ENCODE data around the gene IL1A.

Gene IL1A

GRCh38 chr2:112762276-112762675 lies 22.0 kb downstream of the IL1A start:
- no peak for DNase-seq (ENCODE audit: low read depth in 3 of 3)

GRCh38 chr2:112760149-112760548 lies 24.1 kb downstream of the IL1A start:
- DNase-seq (ENCODE audit: low read depth in 3 of 3), result no peak

- no peak for DNase-seq (ENCODE audit: low read depth in 3 of 3)
Observed at GRCh38 chr2:112758711-112759110, 25.6 kb downstream of the IL1A start.

GRCh38 chr2:112757265-112757664 lies 27.0 kb downstream of the IL1A start:
- no peak for DNase-seq (ENCODE audit: low read depth in 3 of 3)

- DNase-seq (ENCODE audit: low read depth in 3 of 3), result no peak
Observed at GRCh38 chr2:112756207-112756606, 28.1 kb downstream of the IL1A start.

- no peak for DNase-seq (ENCODE audit: low read depth in 3 of 3)
Observed at GRCh38 chr2:112755444-112755843, 28.8 kb downstream of the IL1A start.

GRCh38 chr2:112754564-112754963 lies 29.7 kb downstream of the IL1A start:
- DNase-seq (ENCODE audit: low read depth in 3 of 3), result no peak

- no peak for DNase-seq (ENCODE audit: low read depth in 3 of 3)
Observed at GRCh38 chr2:112752667-112753066, 31.6 kb downstream of the IL1A start.

GRCh38 chr2:112751451-112752197 lies 32.7 kb downstream of the IL1A start:
- DNase-seq (ENCODE audit: low read depth in 3 of 3), result no peak

GRCh38 chr2:112750560-112750843 lies 33.8 kb downstream of the IL1A start:
- no peak for DNase-seq (ENCODE audit: low read depth in 3 of 3)

GRCh38 chr2:112749755-112750559 lies 34.3 kb downstream of the IL1A start:
- DNase-seq (ENCODE audit: low read depth in 3 of 3), result peak; percentile 57 to 84 (median 68)

- no peak for DNase-seq (ENCODE audit: low read depth in 3 of 3)
Observed at GRCh38 chr2:112740527-112740926, 43.8 kb downstream of the IL1A start.

GRCh38 chr2:112737542-112738232 lies 46.6 kb downstream of the IL1A start:
- no peak for DNase-seq (ENCODE audit: low read depth in 3 of 3)

GRCh38 chr2:112733871-112734270 lies 50.4 kb downstream of the IL1A start:
- no peak for DNase-seq (ENCODE audit: low read depth in 3 of 3)

GRCh38 chr2:112733456-112733855 lies 50.8 kb downstream of the IL1A start:
- no peak for DNase-seq (ENCODE audit: low read depth in 3 of 3)

GRCh38 chr2:112731479-112731878 lies 52.8 kb downstream of the IL1A start:
- no peak for DNase-seq (ENCODE audit: low read depth in 3 of 3)

- no peak for DNase-seq (ENCODE audit: low read depth in 3 of 3)
Observed at GRCh38 chr2:112730791-112731190, 53.5 kb downstream of the IL1A start.

GRCh38 chr2:112730216-112730615 lies 54.1 kb downstream of the IL1A start:
- no peak for DNase-seq (ENCODE audit: low read depth in 3 of 3)

GRCh38 chr2:112728378-112729175 lies 55.7 kb downstream of the IL1A start:
- no peak for DNase-seq (ENCODE audit: low read depth in 3 of 3)

GRCh38 chr2:112728029-112728362 lies 56.3 kb downstream of the IL1A start:
- no peak for DNase-seq (ENCODE audit: low read depth in 3 of 3)

GRCh38 chr2:112727276-112728028 lies 56.8 kb downstream of the IL1A start:
- DNase-seq (ENCODE audit: low read depth in 3 of 3), result no peak
